ENCODE measurements around the gene STYX. TPM values are rescaled to one million over a fixed set of nuclear protein-coding genes. Genes with fewer than 3 reads are reported as not detected.

The STYX gene
- total and polyA plus RNA-seq, 2 experiments from 2014 or later = 23.3 to 40.2 TPM

GRCh38 chr14:52797653-52798052 lies 67.7 kb downstream of the STYX start:
- H3K27ac Mint-ChIP-seq = no peak overlapping the region
- peak; percentile 17 for DNase-seq (ENCODE audit: low spot score)
- no peak overlapping the region for H3K4me3 Mint-ChIP-seq
- H3K36me3 Mint-ChIP-seq (ENCODE audit: low read depth) = no peaks in the 10 kb centered on the region; the same call in 2 of the 3 replicates
- Histone ChIP-seq H3K4me2 (no peak overlapping the region), H3K9me2 (ENCODE audit: insufficient read depth) (no peaks in the 10 kb centered on the region), H2AFZ (peak overlapping the region; percentile 84; the same call in 1 of the 2 replicates), H3K4me1 (ENCODE audit: insufficient read depth) (no peaks in the 10 kb centered on the region), H3K36me3 (ENCODE audit: insufficient read depth) (no peaks in the 10 kb centered on the region), H3K27ac (ENCODE audit: low read depth) (no peak overlapping the region), H4K20me1 (replicated peaks; ENCODE audit: insufficient read depth) (no peaks in the 10 kb centered on the region), H3K27me3 (ENCODE audit: insufficient read depth) (no peaks in the 10 kb centered on the region), H3K79me2 (replicated peaks; ENCODE audit: insufficient read depth) (no peaks in the 10 kb centered on the region), H3F3A (replicated peaks; ENCODE audit: low read depth) (no peaks in the 10 kb centered on the region), H3K4me3 (no peak overlapping the region)
- ATAC-seq = no peak
- no peaks in the 10 kb centered on the region for H3K4me1 Mint-ChIP-seq
- TF ChIP-seq ZNF462 (CRISPR knock-in tag; IDR thresholded peaks at IDR 0.05) (no peak), ZNF114 (CRISPR knock-in tag; IDR thresholded peaks at IDR 0.05) (no peak), CTCF (conservative IDR thresholded peaks at IDR 0.05; ENCODE audit: low read depth in 2 of 2) (no peak), REST (IDR thresholded peaks at IDR 0.05; ENCODE audit: unreplicated experiment) (no peak), ZNF331 (CRISPR knock-in tag; IDR thresholded peaks at IDR 0.05; ENCODE audit: low read depth) (no peak), POLR2AphosphoS5 (IDR thresholded peaks at IDR 0.05; ENCODE audit: low read depth) (no peak), ETS1 (IDR thresholded peaks at IDR 0.05) (no peak), JUNB (IDR thresholded peaks at IDR 0.05; ENCODE audit: unreplicated experiment) (no peak), EZH2 (IDR thresholded peaks at IDR 0.05; ENCODE audit: low read depth, unreplicated experiment) (no peak), NANOG (IDR thresholded peaks at IDR 0.05; ENCODE audit: borderline replicate concordance) (no peak), EZH2phosphoT487 (IDR thresholded peaks at IDR 0.05; ENCODE audit: unreplicated experiment) (no peak), STAT1 (IDR thresholded peaks at IDR 0.05; ENCODE audit: unreplicated experiment) (no peak), CREB1 (CRISPR knock-in tag; IDR thresholded peaks at IDR 0.05; ENCODE audit: low read depth) (no peak)
- no peaks in the 10 kb centered on the region; the same call in 2 of the 3 replicates for H3K9me3 Mint-ChIP-seq
- H3K27me3 Mint-ChIP-seq (ENCODE audit: insufficient read depth, low read depth, poor library complexity) = no peaks in the 10 kb centered on the region

Data from GM23338 (cell line).